A673 (cell line): ENCODE measurements around the gene NXNL2. TPM values are rescaled to one million over a fixed set of nuclear protein-coding genes. Genes with fewer than 3 reads are reported as not detected.

Experiments
- BruUV-seq: library from RNA; stranded (reverse); fragments of 400-500 nt; replicated peaks from 2 replicates; lab custom pipeline; 2021; lab: Mats Ljungman, UMichigan
- CTCF ChIA-PET: fragments of 300-600 bp; sonication (Branson Sonifier 250); formaldehyde crosslinking; loops from one replicate; lab custom pipeline; 2022; ENCODE audit warnings: antibody characterized with exemption; lab: Charles Lee
- POLR2A ChIA-PET: fragments of 300-600 bp; sonication (Branson Sonifier 250); formaldehyde crosslinking; loops from one replicate; lab custom pipeline; 2022; ENCODE audit warnings: antibody characterized with exemption; ENCODE audit not compliant: low non-redundant PET; lab: Charles Lee
- DNase-seq: peaks from one replicate; pipeline ENCODE4 v3.0.0-alpha.2; 2015; ENCODE audit warnings: low spot score
- H3K27ac ChIP-seq: fragments of 200-600 bp; sonication (generic); 2 replicates; pipeline ENCODE4 v1.5.1; 2016; ENCODE audit warnings: mixed run types, low read depth, mild to moderate bottlenecking, mixed read lengths, antibody characterized with exemption, low read length; ENCODE audit not compliant: poor library complexity, severe bottlenecking
- H3K27me3 ChIP-seq: fragments of 200-600 bp; sonication (generic); replicated peaks from 2 replicates; pipeline ENCODE4 v1.6.1; 2017; ENCODE audit warnings: mixed run types, low read depth, mild to moderate bottlenecking, mixed read lengths, antibody characterized with exemption, low read length; ENCODE audit not compliant: insufficient read depth, poor library complexity
- H3K36me3 ChIP-seq: fragments of 200-600 bp; sonication (generic); 2 replicates; pipeline ENCODE4 v1.6.1; 2016; ENCODE audit warnings: mixed run types, mild to moderate bottlenecking, mixed read lengths, antibody characterized with exemption, low read length; ENCODE audit not compliant: insufficient read depth, poor library complexity, severe bottlenecking
- H3K4me1 ChIP-seq: fragments of 200-600 bp; sonication (generic); 2 replicates; pipeline ENCODE4 v1.6.1; 2017; ENCODE audit warnings: mixed run types, mild to moderate bottlenecking, mixed read lengths, antibody characterized with exemption, low read length; ENCODE audit not compliant: insufficient read depth, poor library complexity, severe bottlenecking
- H3K4me3 ChIP-seq: fragments of 200-600 bp; sonication (generic); 2 replicates; pipeline ENCODE4 v1.5.1; 2016; ENCODE audit warnings: low read depth, mixed run types, mild to moderate bottlenecking, mixed read lengths, low read length; ENCODE audit not compliant: poor library complexity, severe bottlenecking
- H3K9me3 ChIP-seq: fragments of 200-600 bp; sonication (generic); 2 replicates; pipeline ENCODE4 v1.6.1; 2016; ENCODE audit warnings: mixed run types, low read depth, mild to moderate bottlenecking, mixed read lengths, antibody characterized with exemption, low read length; ENCODE audit not compliant: poor library complexity, severe bottlenecking
- CTCF ChIP-seq: fragments of 300-800, 200-600 bp; sonication (generic); conservative IDR thresholded peaks from 2 replicates; pipeline ENCODE4 v1.5.1; 2017; ENCODE audit warnings: low read depth, mild to moderate bottlenecking, antibody characterized with exemption, low read length, moderate library complexity, mixed read lengths
- EZH2 ChIP-seq: fragments of 200-600 bp; sonication (generic); IDR thresholded peaks from 2 replicates; pipeline ENCODE4 v1.6.1; 2017; ENCODE audit warnings: borderline replicate concordance, low read depth, mild to moderate bottlenecking, mixed read lengths, antibody characterized with exemption, low read length; ENCODE audit not compliant: poor library complexity, severe bottlenecking
- intact Hi-C: fragments of 100-400 bp; cut with micrococcal nuclease; formaldehyde crosslinking; loops from one replicate; pipeline ENCODE4 v1.10.0; 2022; ENCODE audit not compliant: unreplicated experiment
- total RNA-seq: library from RNA; stranded (reverse); gene quantifications from 2 replicates; pipeline ENCODE4 v1.2.3, GENCODE V29; 2021

NXNL2 gene
- total RNA-seq, 1 experiment from 2014 or later, result 1.3 TPM

GRCh38 chr9:88521308-88521707 lies 13.7 kb upstream of the NXNL2 start:
- H3K27me3 ChIP-seq, result no peaks in the 10 kb centered on the region
- CTCF ChIA-PET, result no interaction called here
- H3K4me3 ChIP-seq, result no peak overlapping the region
- no TSS peak for BruUV-seq
- no peak for TF ChIP-seq EZH2
- no peak for TF ChIP-seq CTCF
- H3K9me3 ChIP-seq, result no peaks in the 10 kb centered on the region
- H3K36me3 ChIP-seq, result no peaks in the 10 kb centered on the region
- intact Hi-C loops, result no loop called here
- H3K4me1 ChIP-seq, result no peaks in the 10 kb centered on the region
- no peak overlapping the region for H3K27ac ChIP-seq
- POLR2A ChIA-PET, result interaction anchor here (0.6 to 0.7 kb wide), 2 partner anchors 13 to 1534 kb away, joined by 4 read pairs; no protein-coding TSS in a partner anchor
- DNase-seq, result no peak

- H3K27me3 ChIP-seq, result no peaks in the 10 kb centered on the region
- no peaks in the 10 kb centered on the region for H3K4me1 ChIP-seq
- CTCF ChIA-PET, result no interaction called here
- no peaks in the 10 kb centered on the region for H3K36me3 ChIP-seq
- BruUV-seq, result no TSS peak
- H3K27ac ChIP-seq, result no peak overlapping the region
- TF ChIP-seq CTCF (no peak), EZH2 (no peak)
- H3K4me3 ChIP-seq, result no peak overlapping the region
- intact Hi-C loops, result no loop called here
- no peak for DNase-seq
- no peaks in the 10 kb centered on the region for H3K9me3 ChIP-seq
- POLR2A ChIA-PET, result no interaction called here
Observed at GRCh38 chr9:88522360-88522759, 12.6 kb upstream of the NXNL2 start.

DNA sequence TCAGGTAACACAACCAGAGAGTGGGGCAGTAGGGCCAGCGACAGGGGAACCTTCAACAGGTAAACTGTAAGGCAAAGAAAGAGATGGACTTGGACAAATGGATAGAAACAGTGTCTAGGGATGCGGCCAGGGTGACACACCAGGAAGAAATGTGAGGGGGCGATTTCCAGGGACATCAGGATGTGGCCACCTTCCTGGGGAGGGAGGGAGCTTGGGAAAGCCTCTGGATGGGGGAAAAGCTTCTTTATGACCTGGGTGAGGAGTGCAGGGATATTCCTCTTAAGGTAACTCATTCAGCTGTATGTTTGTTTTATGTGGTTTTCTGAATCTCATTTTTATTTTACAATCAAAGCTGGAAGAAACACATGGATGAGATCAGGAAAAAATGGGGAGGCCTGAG lies 11.9 kb upstream of the NXNL2 start:
- intact Hi-C loops, result no loop called here
- no TSS peak for BruUV-seq
- ChIA-PET POLR2A (no interaction called here), CTCF (no interaction called here)
- Histone ChIP-seq H3K27ac (no peak overlapping the region), H3K4me1 (no peaks in the 10 kb centered on the region), H3K27me3 (no peaks in the 10 kb centered on the region), H3K9me3 (no peaks in the 10 kb centered on the region), H3K36me3 (no peaks in the 10 kb centered on the region), H3K4me3 (no peak overlapping the region)
- no peak for DNase-seq
- TF ChIP-seq CTCF (no peak), EZH2 (no peak)
